Activated T-helper 1 cell treated with anti-CD3 and anti-CD28 coated beads, Interleukin-12 subunit alpha, Interleukin-12 subunit beta, Interleukin-2, Interleukin-4 antibody, amounts not matched to agents 30 ng/mL and 10 ng/mL and 1 ng/mL, durations not matched to agents 14 hours and 24 hours and 36 hours (primary cell): ENCODE results near the gene SPAG7. TPM values are rescaled to one million over a fixed set of nuclear protein-coding genes. Genes with fewer than 3 reads are reported as not detected.

Source experiments
- DNase-seq: peaks from one replicate; pipeline ENCODE4 v3.0.0; 2021; ENCODE audit warnings: low spot score
- H3K27ac Mint-ChIP-seq: one replicate; pipeline ENCODE4 v1.8.0; 2021; ENCODE audit warnings: mild to moderate bottlenecking, mixed read lengths
- H3K27me3 Mint-ChIP-seq: one replicate; pipeline ENCODE4 v1.8.0; 2022; ENCODE audit warnings: mild to moderate bottlenecking, moderate library complexity, mixed read lengths; ENCODE audit not compliant: insufficient read depth
- H3K36me3 Mint-ChIP-seq: one replicate; pipeline ENCODE4 v1.8.0; 2021; ENCODE audit warnings: low read depth, mixed read lengths
- H3K4me1 Mint-ChIP-seq: one replicate; pipeline ENCODE4 v1.8.0; 2021; ENCODE audit warnings: low read depth, mixed read lengths
- H3K4me3 Mint-ChIP-seq: one replicate; pipeline ENCODE4 v1.8.0; 2021; ENCODE audit warnings: mild to moderate bottlenecking, moderate library complexity, mixed read lengths
- H3K9me3 Mint-ChIP-seq: one replicate; pipeline ENCODE4 v1.8.0; 2021; ENCODE audit warnings: mixed read lengths
- intact Hi-C: fragments of 100-400 bp; cut with micrococcal nuclease; formaldehyde crosslinking; loops from one replicate; pipeline ENCODE4 v1.15.1; 2024
- total RNA-seq: library from RNA; stranded (reverse); gene quantifications from 2 replicates; pipeline ENCODE4 v1.2.3, GENCODE V29; 2022

Gene SPAG7
- total RNA-seq, 1 donor from 2014 or later = 66.5 TPM

GRCh38 chr17:4994081-4994595 is 26.5 kb upstream of the SPAG7 start:
- H3K4me3 Mint-ChIP-seq = no peak overlapping the region
- H3K36me3 Mint-ChIP-seq = peaks cover 13% of the 10 kb centered on the region
- DNase-seq = no peak
- no peaks in the 10 kb centered on the region for H3K9me3 Mint-ChIP-seq
- intact Hi-C loops = no loop called here
- H3K4me1 Mint-ChIP-seq = peaks cover 16% of the 10 kb centered on the region
- peaks cover 8% of the 10 kb centered on the region for H3K27me3 Mint-ChIP-seq
- H3K27ac Mint-ChIP-seq = no peak overlapping the region

- peaks cover 32% of the 10 kb centered on the region for H3K36me3 Mint-ChIP-seq
- DNase-seq = no peak
- peak overlapping the region; percentile 95 for H3K4me3 Mint-ChIP-seq
- peak overlapping the region; percentile 89 for H3K27ac Mint-ChIP-seq
- H3K9me3 Mint-ChIP-seq = no peaks in the 10 kb centered on the region
- H3K27me3 Mint-ChIP-seq = no peaks in the 10 kb centered on the region
- peaks cover 39% of the 10 kb centered on the region for H3K4me1 Mint-ChIP-seq
- intact Hi-C loops = loop anchor here (1.0 to 2.0 kb wide), 5 partner anchors 8 to 43 kb away; partner anchors contain the start of genes INCA1, KIF1C and SPAG7
Observed at GRCh38 chr17:4987767-4988567, 20.4 kb upstream of the SPAG7 start.

GRCh38 chr17:4986951-4987766 is 19.5 kb upstream of the SPAG7 start, which contains the start of gene CAMTA2:
Gene CAMTA2 (minus strand): TSS chr17:4987675. CDS start chr17:4986222, 1,453 bp downstream.
- DNase-seq = peak; percentile 82
- Mint-ChIP-seq H3K4me1 (peaks cover 39% of the 10 kb centered on the region), H3K36me3 (peaks cover 39% of the 10 kb centered on the region), H3K9me3 (no peaks in the 10 kb centered on the region), H3K4me3 (peak within 1 kb of the TSS; percentile 95), H3K27me3 (no peaks in the 10 kb centered on the region), H3K27ac (peak within 1 kb of the TSS; percentile 89)
- intact Hi-C loops = loop anchor here (1.0 to 2.0 kb wide), 4 partner anchors 10 to 44 kb away; partner anchors contain the start of genes INCA1, KIF1C and SPAG7

DNA sequence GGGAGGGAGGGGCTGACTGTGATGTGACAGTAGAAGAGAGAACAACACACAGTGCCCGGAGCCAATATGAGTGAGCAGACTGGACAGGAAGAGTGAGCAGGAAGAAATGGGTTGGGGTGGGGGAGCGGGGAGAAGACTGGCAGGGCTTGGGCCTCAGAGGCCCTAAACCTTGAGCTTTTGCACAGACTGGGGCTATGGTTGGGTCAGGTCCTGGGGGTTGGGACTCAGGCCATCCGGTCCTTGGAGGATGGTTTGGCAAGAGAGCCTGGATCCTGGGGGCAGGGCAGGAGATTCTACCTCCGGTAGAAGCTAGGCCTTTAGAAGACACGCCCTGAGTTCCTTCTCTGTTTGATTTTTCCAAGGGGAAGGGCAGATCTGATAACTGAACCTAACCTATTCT is 18.8 kb upstream of the SPAG7 start:
- Mint-ChIP-seq H3K27me3 (no peaks in the 10 kb centered on the region), H3K36me3 (peaks cover 39% of the 10 kb centered on the region), H3K4me3 (peak overlapping the region; percentile 95), H3K27ac (peak overlapping the region; percentile 80), H3K9me3 (no peaks in the 10 kb centered on the region), H3K4me1 (peaks cover 39% of the 10 kb centered on the region)
- intact Hi-C loops = loop anchor here (2.0 kb wide), 1 partner anchor 44 kb away; no protein-coding TSS in a partner anchor
- no peak for DNase-seq

GRCh38 chr17:4982305-4982704 is 14.7 kb upstream of the SPAG7 start:
- intact Hi-C loops = no loop called here
- H3K4me3 Mint-ChIP-seq = no peak overlapping the region
- H3K4me1 Mint-ChIP-seq = peaks cover 29% of the 10 kb centered on the region
- DNase-seq = no peak
- no peaks in the 10 kb centered on the region for H3K27me3 Mint-ChIP-seq
- peaks cover 43% of the 10 kb centered on the region for H3K36me3 Mint-ChIP-seq
- no peaks in the 10 kb centered on the region for H3K9me3 Mint-ChIP-seq
- no peak overlapping the region for H3K27ac Mint-ChIP-seq

- H3K27me3 Mint-ChIP-seq = no peaks in the 10 kb centered on the region
- H3K36me3 Mint-ChIP-seq = peaks cover 40% of the 10 kb centered on the region
- H3K27ac Mint-ChIP-seq = peak overlapping the region; percentile 56
- H3K4me3 Mint-ChIP-seq = no peak overlapping the region
- peaks cover 20% of the 10 kb centered on the region for H3K4me1 Mint-ChIP-seq
- intact Hi-C loops = loop anchor here (1.0 to 2.0 kb wide), 5 partner anchors 8 to 82 kb away; partner anchors contain the start of genes INCA1, KIF1C and SPAG7
- peak; percentile 42 for DNase-seq
- no peaks in the 10 kb centered on the region for H3K9me3 Mint-ChIP-seq
Observed at GRCh38 chr17:4980644-4981216, 13.1 kb upstream of the SPAG7 start.

DNA sequence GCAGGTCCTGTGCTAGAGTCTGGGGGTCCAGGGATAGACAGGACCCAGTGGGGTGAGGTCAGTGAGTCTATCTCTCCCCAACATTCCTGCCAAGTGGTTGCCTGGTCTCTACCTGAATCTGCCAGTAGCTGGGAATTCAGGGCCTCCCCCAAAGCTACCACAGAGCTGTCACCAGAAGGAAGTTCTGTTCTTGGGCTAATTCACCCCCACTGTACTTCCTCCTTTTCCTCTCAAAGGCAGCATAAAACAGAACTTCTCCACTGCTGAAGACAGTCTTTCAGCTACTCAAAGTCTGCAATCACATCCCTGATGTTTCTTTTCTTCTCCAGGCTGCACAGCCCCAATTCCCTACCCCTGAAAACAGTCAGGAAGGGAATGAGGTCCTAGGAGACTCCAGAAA is 11.1 kb upstream of the SPAG7 start:
- H3K4me3 Mint-ChIP-seq = no peak overlapping the region
- no peak for DNase-seq
- peaks cover 51% of the 10 kb centered on the region for H3K36me3 Mint-ChIP-seq
- H3K27ac Mint-ChIP-seq = no peak overlapping the region
- intact Hi-C loops = no loop called here
- H3K27me3 Mint-ChIP-seq = no peaks in the 10 kb centered on the region
- no peaks in the 10 kb centered on the region for H3K9me3 Mint-ChIP-seq
- H3K4me1 Mint-ChIP-seq = peaks cover 12% of the 10 kb centered on the region

DNA sequence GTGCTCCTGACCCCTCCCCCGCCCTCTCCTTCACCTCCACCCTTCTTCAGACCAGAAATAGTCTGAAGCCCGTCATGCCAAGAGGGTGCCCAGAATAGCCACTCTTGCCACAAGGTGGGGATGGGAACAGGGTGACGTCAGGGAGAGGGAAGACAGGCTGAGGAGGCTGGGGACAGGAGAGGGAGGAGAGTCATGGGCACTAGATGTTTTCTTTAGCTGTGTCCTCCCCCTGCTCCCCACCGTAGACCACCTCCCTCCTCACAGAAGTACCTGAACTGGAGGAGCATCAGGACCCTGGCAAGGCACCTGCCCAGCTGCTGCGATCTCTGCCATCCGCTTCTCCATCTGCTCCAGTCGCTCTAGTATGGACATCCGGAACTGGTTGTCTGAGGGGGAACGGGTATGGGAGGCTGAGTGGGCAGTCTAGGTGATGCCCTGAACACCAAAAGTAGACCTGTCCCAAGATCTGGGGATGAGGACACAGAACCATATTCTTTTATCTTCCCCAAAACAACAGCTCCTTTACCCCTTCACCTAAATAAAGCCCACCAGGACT is 6.6 kb upstream of the SPAG7 start:
- intact Hi-C loops = no loop called here
- Mint-ChIP-seq H3K27me3 (no peaks in the 10 kb centered on the region), H3K36me3 (peaks cover 55% of the 10 kb centered on the region), H3K4me3 (no peak overlapping the region), H3K27ac (peak overlapping the region; percentile 24), H3K4me1 (peaks cover 20% of the 10 kb centered on the region), H3K9me3 (no peaks in the 10 kb centered on the region)
- DNase-seq = no peak

DNA sequence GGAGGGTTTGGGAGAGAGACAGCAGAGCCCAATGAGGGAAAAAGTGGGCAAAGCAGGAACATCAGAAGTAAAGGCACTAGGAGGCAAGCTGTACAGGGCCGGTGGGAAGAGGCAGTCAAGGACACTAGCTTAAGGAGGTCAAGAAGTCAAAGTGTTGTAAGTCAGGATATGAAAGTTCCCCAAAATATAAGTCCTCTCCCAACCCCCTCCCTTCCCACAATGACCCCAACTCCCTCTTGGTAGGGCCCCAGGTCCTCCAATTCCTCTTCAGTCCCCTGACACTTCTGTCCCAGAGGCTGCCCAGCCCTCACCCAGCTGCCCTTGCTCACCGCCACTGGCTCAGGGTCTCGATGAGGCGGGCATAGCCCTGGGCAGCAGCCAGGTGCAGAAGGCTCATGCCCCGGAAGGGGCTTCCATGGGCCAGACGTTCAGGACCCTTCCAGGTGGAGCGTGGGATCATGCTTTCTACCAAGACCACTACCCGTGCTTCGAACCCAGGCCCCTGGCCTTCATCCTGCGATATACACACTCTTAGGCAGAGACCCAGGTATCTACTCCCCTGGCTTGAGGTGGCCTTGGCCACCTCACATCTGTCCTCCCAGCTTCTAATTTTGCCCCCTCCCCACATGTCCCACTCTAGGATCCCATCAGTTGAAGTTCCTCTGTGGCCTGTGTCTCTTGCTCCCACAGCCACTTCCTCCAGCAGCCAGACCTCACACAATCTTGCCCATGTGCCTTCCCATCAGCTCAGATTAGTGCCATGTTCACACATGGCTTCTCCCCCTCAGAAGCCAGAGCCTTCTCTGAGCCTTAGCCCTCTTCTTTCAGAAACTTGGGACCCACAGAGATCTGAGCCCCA is 5.9 kb upstream of the SPAG7 start:
- Mint-ChIP-seq H3K9me3 (no peaks in the 10 kb centered on the region), H3K27me3 (no peaks in the 10 kb centered on the region), H3K36me3 (peaks cover 54% of the 10 kb centered on the region), H3K27ac (peak overlapping the region; percentile 24), H3K4me3 (no peak overlapping the region), H3K4me1 (peaks cover 27% of the 10 kb centered on the region)
- intact Hi-C loops = no loop called here
- DNase-seq = no peak

DNA sequence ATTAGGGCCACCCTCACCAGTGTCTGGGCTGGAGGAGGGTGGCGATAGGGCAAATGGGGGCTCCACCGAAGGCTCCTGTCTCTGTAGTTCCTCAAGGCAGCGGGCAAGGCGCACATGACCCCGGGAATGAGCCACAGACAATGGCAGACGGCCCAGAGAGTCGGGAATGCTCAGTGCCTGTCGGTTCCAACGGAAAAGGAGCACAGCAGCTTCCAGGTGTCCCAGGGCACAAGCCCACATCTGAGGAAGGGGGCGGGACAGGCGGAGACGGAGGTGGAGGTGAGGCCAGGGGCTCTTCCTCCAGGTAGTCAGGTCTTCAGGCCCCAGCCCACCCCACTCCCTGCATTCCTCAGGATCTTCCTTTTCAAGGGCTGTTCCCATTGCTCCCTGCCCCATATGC is 5.1 kb upstream of the SPAG7 start:
- H3K4me1 Mint-ChIP-seq = peaks cover 27% of the 10 kb centered on the region
- H3K36me3 Mint-ChIP-seq = peaks cover 51% of the 10 kb centered on the region
- peak overlapping the region; percentile 19 for H3K27ac Mint-ChIP-seq
- no peak overlapping the region for H3K4me3 Mint-ChIP-seq
- intact Hi-C loops = no loop called here
- H3K9me3 Mint-ChIP-seq = no peaks in the 10 kb centered on the region
- DNase-seq = no peak
- H3K27me3 Mint-ChIP-seq = no peaks in the 10 kb centered on the region

DNA sequence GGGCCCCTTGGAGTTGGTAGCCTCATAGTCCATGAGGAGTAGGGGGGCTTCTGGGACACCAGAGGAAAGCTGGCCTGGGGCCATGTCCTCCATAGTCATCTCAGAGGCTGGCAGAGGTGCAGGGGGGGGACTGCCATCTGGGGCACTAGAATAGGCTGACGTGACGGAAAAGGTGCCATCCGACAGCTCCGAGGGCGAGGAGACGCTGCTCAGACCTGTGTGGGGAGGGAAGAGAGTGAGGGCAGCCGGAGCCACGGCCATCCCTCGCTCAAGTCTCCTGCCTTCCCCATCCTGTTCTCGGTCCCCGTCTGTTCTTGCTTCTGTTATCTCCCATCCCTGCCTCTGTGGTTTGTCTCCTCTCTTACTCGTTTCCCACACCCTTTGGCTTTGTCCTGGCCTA is 4.7 kb upstream of the SPAG7 start:
- peaks cover 51% of the 10 kb centered on the region for H3K36me3 Mint-ChIP-seq
- intact Hi-C loops = no loop called here
- no peaks in the 10 kb centered on the region for H3K9me3 Mint-ChIP-seq
- H3K27me3 Mint-ChIP-seq = no peaks in the 10 kb centered on the region
- no peak for DNase-seq
- peaks cover 27% of the 10 kb centered on the region for H3K4me1 Mint-ChIP-seq
- no peak overlapping the region for H3K4me3 Mint-ChIP-seq
- peak overlapping the region; percentile 19 for H3K27ac Mint-ChIP-seq
